ENCODE data around the gene GPR17. TPM values are rescaled to one million over a fixed set of nuclear protein-coding genes. Genes with fewer than 3 reads are reported as not detected.

GPR17 gene
- total RNA-seq, 2 experiments from 2014 or later, result not detected

DNA sequence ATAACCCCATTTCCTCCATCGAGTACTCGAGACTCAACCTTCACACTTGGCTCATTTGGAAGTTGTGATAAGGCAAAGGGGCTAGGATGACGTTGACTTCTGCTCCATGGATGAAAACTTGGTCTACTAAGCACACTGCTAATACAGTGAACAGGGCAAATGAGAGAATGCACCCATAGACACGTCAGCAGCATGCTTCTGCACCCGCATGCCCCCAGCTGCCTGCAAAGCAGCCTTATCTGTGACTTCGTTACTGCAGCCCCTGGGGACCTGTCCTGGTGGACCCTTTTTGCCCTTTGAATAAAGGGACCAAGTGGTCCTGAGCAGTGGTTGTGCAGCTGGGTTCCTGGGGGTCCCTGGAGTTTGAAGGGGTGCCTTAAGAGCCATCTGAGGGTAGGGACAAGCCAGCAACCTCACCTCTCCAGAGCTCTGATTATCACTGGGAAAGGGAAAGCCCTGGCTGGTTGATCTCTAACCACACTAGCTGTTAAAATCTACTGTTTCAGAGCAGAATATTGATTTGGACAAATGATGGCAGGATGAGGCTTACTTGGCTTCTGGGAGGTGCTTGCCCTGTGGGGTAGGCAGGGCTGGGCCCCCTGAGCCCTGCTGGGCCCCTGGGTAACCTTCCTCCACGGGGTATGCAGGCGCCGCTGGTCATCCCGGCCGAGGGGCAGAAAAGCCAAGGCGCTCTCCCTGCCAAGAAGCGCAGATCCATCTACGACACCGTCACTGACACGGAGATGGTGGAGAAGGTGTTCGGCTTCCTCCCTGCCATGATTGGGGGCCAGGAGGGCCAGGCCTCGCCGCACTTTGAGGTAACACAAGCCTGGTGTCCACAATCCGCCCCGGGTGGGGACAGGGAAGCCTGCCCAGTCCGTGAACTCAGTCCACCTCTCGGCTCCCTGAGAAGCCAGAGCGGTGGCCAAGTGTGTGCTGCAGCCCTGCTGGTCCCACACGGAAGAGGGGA lies 37.6 kb upstream of the GPR17 start:
- Mint-ChIP-seq H3K27me3 (ENCODE audit: low read depth) (peaks cover 4% of the 10 kb centered on the region), H3K4me1 (ENCODE audit: low read depth) (peaks cover 18% of the 10 kb centered on the region), H3K4me3 (no peak overlapping the region), H3K9me3 (ENCODE audit: insufficient read depth) (peaks cover 4% of the 10 kb centered on the region), H3K27ac (no peak overlapping the region), H3K36me3 (ENCODE audit: low read depth) (peaks cover 4% of the 10 kb centered on the region)
- no peak for ATAC-seq
- ChIA-PET CTCF (interaction anchor here (1.8 kb wide), 1 partner anchor 17 kb away, joined by 9 read pairs; no protein-coding TSS in a partner anchor), POLR2A (no interaction called here)
- no peak for DNase-seq

GRCh38 chr2:127609031-127609751 lies 36.8 kb upstream of the GPR17 start:
- ChIA-PET CTCF (interaction anchor here (1.8 to 2.2 kb wide), 2 partner anchors 18 kb away, joined by 9 to 16 read pairs; no protein-coding TSS in a partner anchor), POLR2A (no interaction called here)
- H3K27ac Mint-ChIP-seq, result no peak overlapping the region
- H3K9me3 Mint-ChIP-seq (ENCODE audit: insufficient read depth), result peaks cover 10% of the 10 kb centered on the region
- DNase-seq (no peak), ATAC-seq (peak; percentile 30)
- peaks cover 5% of the 10 kb centered on the region for H3K36me3 Mint-ChIP-seq (ENCODE audit: low read depth)
- H3K27me3 Mint-ChIP-seq (ENCODE audit: low read depth), result peaks cover 9% of the 10 kb centered on the region
- peaks cover 16% of the 10 kb centered on the region for H3K4me1 Mint-ChIP-seq (ENCODE audit: low read depth)
- no peak overlapping the region for H3K4me3 Mint-ChIP-seq

- ATAC-seq, result no peak
- H3K27me3 Mint-ChIP-seq (ENCODE audit: low read depth), result peaks cover 12% of the 10 kb centered on the region
- H3K4me3 Mint-ChIP-seq, result no peak overlapping the region
- POLR2A ChIA-PET, result no interaction called here
- no peak for DNase-seq
- no peak overlapping the region for H3K27ac Mint-ChIP-seq
- H3K36me3 Mint-ChIP-seq (ENCODE audit: low read depth), result peaks cover 5% of the 10 kb centered on the region
- H3K4me1 Mint-ChIP-seq (ENCODE audit: low read depth), result peaks cover 13% of the 10 kb centered on the region
- peaks cover 10% of the 10 kb centered on the region for H3K9me3 Mint-ChIP-seq (ENCODE audit: insufficient read depth)
- CTCF ChIA-PET, result interaction anchor here (2.2 kb wide), 1 partner anchor 18 kb away, joined by 16 read pairs; no protein-coding TSS in a partner anchor
These were observed 36.1 kb upstream of the GPR17 start for GRCh38 chr2:127609818-127610217.

GRCh38 chr2:127610561-127610960 lies 35.4 kb upstream of the GPR17 start:
- no peak for ATAC-seq

DNA sequence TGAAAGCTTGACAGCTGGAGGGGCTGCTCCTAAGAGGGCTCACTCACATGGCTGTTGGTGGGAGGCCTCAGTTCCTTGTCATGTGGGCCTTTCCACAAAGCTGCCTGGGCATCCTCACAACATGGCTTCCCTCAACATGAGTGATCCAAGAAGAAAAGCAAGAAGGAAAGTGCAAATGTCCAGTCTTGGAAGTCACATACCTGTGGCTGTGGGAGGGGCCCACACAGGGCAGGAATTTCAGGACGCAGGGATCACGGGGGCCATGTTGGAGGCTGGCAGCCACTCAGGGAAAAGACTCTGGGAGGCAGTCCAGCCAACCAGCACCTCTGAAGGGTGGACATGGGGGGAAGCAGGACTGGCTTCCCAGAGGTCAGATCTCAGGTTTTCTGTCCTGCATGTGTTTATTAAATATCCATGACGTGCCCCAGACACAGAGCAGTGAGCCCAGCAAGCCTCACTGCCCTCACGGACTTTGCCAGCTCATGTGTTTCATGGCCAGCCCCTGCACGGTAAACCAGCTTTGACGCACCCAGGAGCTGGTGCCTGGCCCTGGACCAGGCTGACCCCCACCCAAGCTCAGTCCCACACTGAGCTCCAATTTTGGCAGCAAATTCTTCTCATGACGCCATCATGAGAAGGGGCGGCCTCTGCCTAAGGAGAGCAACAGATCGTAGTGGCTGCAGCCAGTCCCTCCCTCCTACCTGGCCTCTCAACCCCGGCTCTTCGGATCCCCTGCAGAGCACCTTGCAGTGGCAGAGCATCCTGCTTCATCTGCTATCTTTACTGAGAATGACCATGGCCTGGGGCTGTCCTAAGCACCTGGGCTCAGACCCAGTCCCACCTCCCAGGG lies 34.7 kb upstream of the GPR17 start:
- Mint-ChIP-seq H3K27me3 (ENCODE audit: low read depth) (peaks cover 19% of the 10 kb centered on the region), H3K27ac (no peak overlapping the region), H3K4me1 (ENCODE audit: low read depth) (peaks cover 22% of the 10 kb centered on the region), H3K4me3 (no peak overlapping the region), H3K36me3 (ENCODE audit: low read depth) (peaks cover 5% of the 10 kb centered on the region), H3K9me3 (ENCODE audit: insufficient read depth) (peaks cover 10% of the 10 kb centered on the region)
- no peak for ATAC-seq
- ChIA-PET CTCF (interaction anchor here (2.2 kb wide), 1 partner anchor 20 kb away, joined by 16 read pairs; no protein-coding TSS in a partner anchor), POLR2A (no interaction called here)
- DNase-seq, result no peak

More at GRCh38 chr2:127610561-127610960, 35.4 kb upstream of the GPR17 start:
- H3K9me3 Mint-ChIP-seq (ENCODE audit: insufficient read depth), result peaks cover 10% of the 10 kb centered on the region
- POLR2A ChIA-PET, result no interaction called here
- no peak for DNase-seq
- no peak overlapping the region for H3K4me3 Mint-ChIP-seq
- peaks cover 5% of the 10 kb centered on the region for H3K36me3 Mint-ChIP-seq (ENCODE audit: low read depth)
- peaks cover 15% of the 10 kb centered on the region for H3K4me1 Mint-ChIP-seq (ENCODE audit: low read depth)
- H3K27ac Mint-ChIP-seq, result no peak overlapping the region
- CTCF ChIA-PET, result interaction anchor here (2.2 kb wide), 1 partner anchor 19 kb away, joined by 16 read pairs; no protein-coding TSS in a partner anchor
- H3K27me3 Mint-ChIP-seq (ENCODE audit: low read depth), result peaks cover 15% of the 10 kb centered on the region

DNA sequence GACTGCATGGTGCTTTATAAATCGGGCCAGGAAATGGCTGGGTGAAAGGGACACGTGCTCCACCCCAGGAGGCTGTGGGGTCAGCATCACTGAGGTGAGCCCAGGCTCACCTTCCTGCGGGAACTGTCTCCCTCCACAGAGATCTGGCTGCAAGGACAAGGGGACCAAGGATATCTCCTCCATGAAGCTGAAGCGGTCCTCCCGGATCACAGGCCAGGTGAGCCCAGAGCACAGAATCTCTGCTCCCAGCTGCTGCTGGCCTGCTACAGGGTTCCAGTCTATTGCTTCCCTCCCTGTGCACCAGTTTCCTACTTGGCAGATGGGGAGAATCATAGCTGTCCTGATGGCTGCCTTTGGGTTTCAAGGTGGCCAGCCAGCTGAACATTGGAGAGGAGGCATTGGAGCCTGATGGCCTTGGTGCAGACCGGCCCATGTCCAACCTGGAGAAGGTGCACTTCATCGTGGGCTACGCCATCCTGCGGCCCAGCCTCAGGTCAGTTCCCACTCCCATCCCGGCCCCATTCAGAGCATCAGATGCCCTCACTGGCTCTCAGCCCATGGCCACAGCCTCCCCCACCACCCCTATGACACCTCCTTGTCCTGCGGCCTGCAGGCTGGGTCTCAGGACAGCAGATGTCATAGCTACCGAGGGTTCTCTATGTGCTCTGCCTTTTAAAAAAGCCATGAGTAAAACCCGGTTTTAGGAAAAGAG lies 33.7 kb upstream of the GPR17 start:
- Mint-ChIP-seq H3K36me3 (ENCODE audit: low read depth) (peaks cover 5% of the 10 kb centered on the region), H3K9me3 (ENCODE audit: insufficient read depth) (peaks cover 10% of the 10 kb centered on the region), H3K4me1 (ENCODE audit: low read depth) (peaks cover 31% of the 10 kb centered on the region), H3K27me3 (ENCODE audit: low read depth) (peaks cover 27% of the 10 kb centered on the region), H3K4me3 (no peak overlapping the region), H3K27ac (no peak overlapping the region)
- no peak for DNase-seq
- ChIA-PET CTCF (interaction anchor here (0.6 kb wide), 1 partner anchor 21 kb away, joined by 3 read pairs; no protein-coding TSS in a partner anchor), POLR2A (no interaction called here)
- ATAC-seq, result no peak

DNA sequence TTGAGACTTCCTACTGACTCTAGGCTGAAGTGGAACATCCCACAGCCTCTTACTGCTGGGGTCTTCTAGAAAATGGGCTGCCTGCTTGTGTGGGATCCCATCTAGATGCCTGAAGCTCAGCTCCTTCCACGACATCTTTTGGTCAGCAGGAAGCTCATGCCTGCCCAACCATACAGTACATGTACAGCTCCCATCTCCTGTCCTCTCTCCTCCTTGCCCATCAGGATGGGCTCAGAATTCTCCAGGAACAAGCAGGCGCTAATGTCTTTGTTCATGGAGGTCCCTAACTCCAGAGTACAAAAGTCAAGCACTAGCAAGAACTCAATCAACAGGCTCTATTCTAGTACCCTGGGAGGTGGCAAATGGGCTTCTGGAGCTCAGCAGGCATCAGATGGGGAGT lies 31.7 kb upstream of the GPR17 start:
- peaks cover 10% of the 10 kb centered on the region for H3K9me3 Mint-ChIP-seq (ENCODE audit: insufficient read depth)
- ATAC-seq (no peak), DNase-seq (no peak)
- H3K4me1 Mint-ChIP-seq (ENCODE audit: low read depth), result peaks cover 23% of the 10 kb centered on the region
- H3K36me3 Mint-ChIP-seq (ENCODE audit: low read depth), result peaks cover 5% of the 10 kb centered on the region
- ChIA-PET POLR2A (no interaction called here), CTCF (interaction anchor here (1.2 to 2.1 kb wide), 2 partner anchors 23 kb away, joined by 3 to 10 read pairs; no protein-coding TSS in a partner anchor)
- no peak overlapping the region for H3K4me3 Mint-ChIP-seq
- H3K27me3 Mint-ChIP-seq (ENCODE audit: low read depth), result peaks cover 35% of the 10 kb centered on the region
- H3K27ac Mint-ChIP-seq, result no peak overlapping the region

DNA sequence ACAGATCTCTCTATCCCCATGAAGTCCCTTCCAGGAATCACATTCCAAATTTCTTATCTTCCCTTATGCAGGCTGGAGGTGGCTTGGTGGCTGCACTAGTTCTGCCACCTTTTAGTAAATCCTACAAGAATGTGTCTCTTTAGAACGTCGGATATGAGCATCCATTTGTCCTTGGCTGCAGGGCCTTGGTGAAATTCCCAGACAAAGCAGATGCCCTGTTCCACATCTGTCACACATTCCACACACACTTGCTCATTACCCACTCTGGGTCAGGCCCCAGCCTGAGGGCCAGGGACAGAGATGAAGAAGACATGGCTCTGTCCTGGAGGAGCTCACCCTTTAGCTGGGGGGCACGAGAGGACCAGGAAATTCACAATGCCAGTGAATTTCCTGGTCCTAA lies 31.2 kb upstream of the GPR17 start:
- peaks cover 35% of the 10 kb centered on the region for H3K27me3 Mint-ChIP-seq (ENCODE audit: low read depth)
- ChIA-PET POLR2A (no interaction called here), CTCF (interaction anchor here (2.1 kb wide), 1 partner anchor 23 kb away, joined by 10 read pairs; no protein-coding TSS in a partner anchor)
- no peak overlapping the region for H3K27ac Mint-ChIP-seq
- H3K4me3 Mint-ChIP-seq, result no peak overlapping the region
- peaks cover 19% of the 10 kb centered on the region for H3K4me1 Mint-ChIP-seq (ENCODE audit: low read depth)
- DNase-seq, result no peak
- ATAC-seq, result no peak
- peaks cover 10% of the 10 kb centered on the region for H3K9me3 Mint-ChIP-seq (ENCODE audit: insufficient read depth)
- H3K36me3 Mint-ChIP-seq (ENCODE audit: low read depth), result peaks cover 5% of the 10 kb centered on the region

- POLR2A ChIA-PET, result no interaction called here
- peak; percentile 55 for ATAC-seq
- Mint-ChIP-seq H3K4me3 (peak overlapping the region; percentile 20), H3K9me3 (ENCODE audit: insufficient read depth) (peaks cover 10% of the 10 kb centered on the region), H3K27me3 (ENCODE audit: low read depth) (peaks cover 35% of the 10 kb centered on the region), H3K27ac (peak overlapping the region; percentile 58), H3K36me3 (ENCODE audit: low read depth) (peaks cover 5% of the 10 kb centered on the region), H3K4me1 (ENCODE audit: low read depth) (peaks cover 18% of the 10 kb centered on the region)
- CTCF ChIA-PET, result interaction anchor here (2.1 kb wide), 1 partner anchor 24 kb away, joined by 10 read pairs; no protein-coding TSS in a partner anchor
- peak; percentile 39 for DNase-seq
These were observed 30.3 kb upstream of the GPR17 start for GRCh38 chr2:127615511-127616166.

- ChIA-PET POLR2A (no interaction called here), CTCF (interaction anchor here (1.0 kb wide), 1 partner anchor 27 kb away, joined by 3 read pairs; no protein-coding TSS in a partner anchor)
- Mint-ChIP-seq H3K9me3 (ENCODE audit: insufficient read depth) (peaks cover 4% of the 10 kb centered on the region), H3K4me3 (no peak overlapping the region), H3K27me3 (ENCODE audit: low read depth) (peaks cover 29% of the 10 kb centered on the region), H3K4me1 (ENCODE audit: low read depth) (peaks cover 18% of the 10 kb centered on the region), H3K27ac (no peak overlapping the region), H3K36me3 (ENCODE audit: low read depth) (no peaks in the 10 kb centered on the region)
- ATAC-seq (no peak), DNase-seq (no peak)
These were observed 27.3 kb upstream of the GPR17 start for GRCh38 chr2:127618551-127619202.
